Tibial nerve (tissue), 3 donors: Measurements from ENCODE around the gene ST8SIA5.

ENCODE experiments used
- CTCF ChIP-seq, 5 experiments: fragments of 200-600 bp in 3 of 5; fragments of 450-650 bp in 2 of 5; sonication (generic) in 3 of 5; IDR thresholded peaks; one replicate each; pipeline ENCODE4 v1.5.1; 2016 to 2019; ENCODE audit warnings: antibody characterized with exemption in 5 of 5, mild to moderate bottlenecking in 3 of 5, moderate library complexity in 2 of 5
- POLR2A ChIP-seq, 2 donors: fragments of 450-650 bp; IDR thresholded peaks; one replicate each; pipeline ENCODE4 v1.6.1; 2017; ENCODE audit warnings: antibody characterized with exemption in 2 of 2, mild to moderate bottlenecking in 2 of 2, moderate library complexity in 2 of 2

- TF ChIP-seq CTCF (IDR thresholded peaks at IDR 0.05) (no peak), POLR2A (IDR thresholded peaks at IDR 0.05) (no peak)
These were observed 10.4 kb upstream of the ST8SIA5 start for GRCh38 chr18:46767217-46767616.
